A204.1 (cell line): Measurements from ENCODE around the gene TIMD4.
A peak's percentile ranks its signal among the peaks of the same experiment; 100 is the strongest.
"Not testable (repeated sequence)": the region's sequence is repeated elsewhere in the genome, so short reads cannot be mapped to it uniquely, and the experiment has no call there.

Source experiments
- FAIRE-seq: peaks from 2 replicates; lab custom pipeline; 2012; peaks lifted over from hg19 to GRCh38; lab: Jason Lieb, UNC

TIMD4 gene

DNA sequence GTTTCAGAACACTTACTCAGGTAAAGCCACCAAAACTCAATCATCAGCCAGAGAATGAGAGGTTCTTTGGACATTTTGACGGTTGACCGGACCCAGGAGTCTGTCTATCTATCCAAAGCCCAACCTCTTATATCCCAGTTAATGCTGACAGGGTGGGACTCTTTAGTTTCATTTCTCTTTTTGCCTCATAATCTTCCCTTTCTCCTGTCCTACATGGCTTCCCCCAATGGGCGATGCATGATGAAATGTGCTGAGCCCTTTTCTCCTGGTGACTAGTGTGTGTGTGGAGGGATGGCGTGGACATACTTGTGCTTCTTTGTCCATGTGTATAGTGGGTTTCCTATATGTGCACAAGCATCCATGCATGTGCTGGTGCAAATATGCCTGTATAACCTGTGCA, at the start of gene TIMD4:
Gene TIMD4, minus strand, starts transcription at position 102 of the 400 bp plus-strand sequence. Its CDS starts 28 bp downstream, at position 74.
- no peak for FAIRE-seq

DNA sequence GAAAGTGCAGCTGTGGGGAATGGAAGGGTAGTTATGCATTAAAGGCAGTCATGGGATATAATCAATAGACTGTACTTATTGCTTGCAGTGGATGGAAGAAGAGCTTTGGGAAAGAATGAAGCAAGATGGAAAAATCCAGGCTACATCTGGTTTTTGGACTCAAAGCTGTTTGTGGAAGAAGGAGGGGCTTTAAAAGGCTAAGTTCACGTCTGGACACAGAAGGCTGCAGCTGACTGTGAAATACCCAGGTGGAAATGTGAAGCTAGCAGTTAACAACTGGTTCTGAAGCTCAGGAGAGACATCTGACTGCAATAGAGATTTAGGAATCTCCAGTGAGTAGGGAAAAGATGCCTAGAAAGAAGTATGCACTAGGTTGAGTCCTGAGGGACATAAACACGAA, 43.2 kb upstream of the TIMD4 start:
- FAIRE-seq, result no peak

DNA sequence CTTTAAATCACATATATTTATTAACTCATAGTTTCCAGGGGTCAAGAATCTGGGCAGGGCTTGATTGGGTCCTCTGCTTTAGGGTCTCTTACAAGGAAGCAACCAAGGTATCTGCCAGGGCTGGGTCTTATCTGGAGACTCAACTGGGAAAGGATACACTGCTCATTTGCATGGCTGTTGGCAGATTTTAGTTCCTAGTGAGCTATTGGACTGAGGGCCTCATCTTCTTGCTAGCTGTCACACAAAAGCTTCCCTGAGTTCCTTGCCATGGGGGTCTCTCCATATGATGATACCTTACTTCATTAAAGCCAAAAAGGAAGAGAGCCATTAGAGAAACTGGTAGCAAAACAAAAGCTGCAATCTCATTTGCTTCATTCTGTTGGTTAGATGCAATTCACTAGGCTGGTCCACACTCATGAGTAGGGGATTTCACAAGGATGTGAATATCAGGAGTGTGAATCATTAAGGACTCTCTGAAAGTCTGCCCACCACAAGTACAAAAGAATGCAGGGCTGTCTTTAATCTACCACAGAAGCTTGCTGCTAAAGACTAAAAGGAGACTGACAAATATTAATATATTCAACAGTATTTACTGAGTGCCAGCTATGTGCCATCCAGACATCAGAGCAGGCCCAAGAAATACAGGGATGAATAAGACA, 42.0 kb upstream of the TIMD4 start:
- no peak for FAIRE-seq

DNA sequence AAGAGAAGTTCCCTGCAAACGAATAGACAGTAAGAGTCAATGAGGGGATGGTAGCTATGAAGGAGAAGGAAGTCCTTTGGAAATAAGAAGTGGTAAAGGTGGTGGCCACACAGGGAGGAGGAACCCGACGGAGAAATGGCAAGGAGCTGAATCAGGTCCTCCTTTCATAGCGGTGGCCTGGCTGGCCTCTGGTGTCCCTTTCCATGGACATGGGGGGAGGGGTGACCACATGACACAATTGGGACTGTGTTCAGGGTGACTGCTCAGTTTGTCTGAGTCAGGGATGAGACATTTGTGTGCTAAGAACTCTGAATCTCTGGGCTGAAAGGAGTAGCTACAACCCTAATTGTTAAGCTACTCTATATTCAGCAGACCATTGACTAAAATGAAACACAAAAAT, 28.7 kb upstream of the TIMD4 start:
- no peak for FAIRE-seq

DNA sequence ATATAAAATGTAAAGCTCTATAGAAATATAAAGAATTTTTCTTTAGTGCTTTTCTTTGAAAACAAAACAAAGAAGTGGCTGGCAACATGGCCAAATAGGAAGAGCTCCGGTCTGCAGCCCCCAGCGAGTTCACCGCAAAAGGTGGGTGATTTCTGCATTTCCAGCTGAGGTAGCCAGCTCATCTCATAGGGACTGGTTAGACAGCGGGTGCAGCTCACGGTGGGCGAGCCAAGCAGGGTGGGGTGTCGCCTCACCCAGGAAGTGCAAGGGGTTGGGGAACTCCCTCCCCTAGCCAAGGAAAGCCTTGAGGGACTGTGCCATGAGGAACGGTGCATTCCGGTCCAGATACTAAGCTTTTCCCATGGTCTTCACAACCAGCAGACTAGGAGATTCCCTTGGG, 21.0 kb upstream of the TIMD4 start:
- FAIRE-seq, result no peak

DNA sequence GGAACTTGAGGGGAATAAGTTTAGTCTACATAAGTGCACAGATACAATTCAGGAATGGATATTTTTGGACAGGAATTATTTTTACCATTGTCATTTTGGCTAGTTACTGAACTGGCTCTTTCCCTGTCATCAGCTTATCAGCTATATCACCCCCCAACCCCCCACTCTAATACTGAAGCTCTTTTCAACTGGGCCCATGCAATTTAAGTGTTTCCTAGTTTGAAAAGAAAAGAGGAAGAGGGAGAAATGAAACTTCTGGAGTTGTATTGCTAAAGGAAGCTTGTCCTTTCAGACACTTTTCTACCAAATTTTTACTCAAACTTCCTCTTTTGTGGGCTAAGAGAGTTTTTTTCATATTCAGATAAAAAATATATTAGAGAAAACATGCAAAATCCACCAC, 18.5 kb upstream of the TIMD4 start:
- no peak for FAIRE-seq

DNA sequence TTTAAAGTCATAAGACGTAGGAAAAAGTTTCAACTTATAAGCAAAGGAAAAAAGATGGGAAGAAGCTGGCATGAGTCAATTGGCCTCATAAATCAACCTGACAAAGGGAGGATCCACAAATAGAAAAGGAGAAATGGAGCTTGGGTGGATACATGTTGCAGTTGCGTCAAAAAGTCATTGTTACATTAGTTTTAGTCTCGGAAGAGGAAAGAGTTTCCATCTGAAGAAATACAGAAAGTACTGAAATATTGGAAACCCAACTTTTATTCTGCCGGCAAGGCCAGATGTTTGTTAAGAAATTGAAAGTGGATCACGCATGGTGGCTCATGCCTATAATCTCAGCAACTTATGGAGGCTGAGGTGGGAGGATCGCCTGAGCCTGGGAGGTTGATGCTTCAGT, 11.3 kb upstream of the TIMD4 start:
- no peak for FAIRE-seq

DNA sequence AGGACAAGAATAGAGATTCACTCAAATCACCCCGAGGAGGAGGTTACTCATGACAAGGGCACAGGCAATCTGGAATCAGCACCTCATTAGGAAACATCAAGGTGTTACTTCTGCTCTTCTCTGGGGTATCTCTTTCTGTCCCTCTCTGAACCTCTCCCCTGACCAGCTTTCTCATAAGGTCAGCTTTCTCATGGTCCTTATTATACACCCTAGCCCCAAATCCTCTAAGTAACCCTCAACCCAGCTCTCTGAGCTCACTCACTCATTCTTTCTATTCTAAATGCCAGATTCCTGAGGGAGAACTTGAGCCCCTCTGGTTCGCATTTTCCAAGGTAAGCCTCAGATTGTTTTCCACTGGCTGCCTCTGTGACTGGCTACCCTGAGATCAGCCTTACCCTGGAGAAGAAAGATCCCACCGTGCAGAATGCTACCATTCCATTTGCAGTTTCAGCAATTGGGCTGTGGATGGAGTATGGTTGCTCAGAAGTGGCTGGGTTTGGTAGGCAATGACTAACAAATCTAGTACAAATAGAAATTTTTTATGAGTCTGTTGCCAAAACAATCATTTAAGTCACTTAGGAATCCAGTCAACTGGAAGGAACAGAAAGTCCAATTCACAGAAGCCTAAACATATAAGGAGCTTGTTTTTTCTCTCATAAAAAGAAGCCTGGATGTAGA, 9.0 kb upstream of the TIMD4 start:
- FAIRE-seq, result no peak

DNA sequence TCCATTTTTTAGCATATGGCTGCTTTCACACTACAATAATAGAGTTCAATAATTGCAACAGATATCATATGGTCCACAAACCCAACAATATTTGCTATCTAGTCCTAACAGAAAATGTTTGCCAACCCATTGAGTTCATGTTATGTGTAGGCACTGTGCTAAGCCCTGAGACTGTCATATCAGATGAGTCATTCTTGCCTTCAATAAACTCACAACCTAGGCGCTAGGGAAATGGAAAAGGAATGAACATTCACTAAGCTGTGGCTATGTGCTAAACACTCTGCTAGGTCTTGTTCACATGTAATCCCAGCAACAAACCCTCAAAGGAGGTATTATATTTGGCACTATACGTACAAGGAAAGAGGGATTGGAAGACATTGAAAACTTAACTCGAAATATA, 8.4 kb upstream of the TIMD4 start:
- no peak for FAIRE-seq

DNA sequence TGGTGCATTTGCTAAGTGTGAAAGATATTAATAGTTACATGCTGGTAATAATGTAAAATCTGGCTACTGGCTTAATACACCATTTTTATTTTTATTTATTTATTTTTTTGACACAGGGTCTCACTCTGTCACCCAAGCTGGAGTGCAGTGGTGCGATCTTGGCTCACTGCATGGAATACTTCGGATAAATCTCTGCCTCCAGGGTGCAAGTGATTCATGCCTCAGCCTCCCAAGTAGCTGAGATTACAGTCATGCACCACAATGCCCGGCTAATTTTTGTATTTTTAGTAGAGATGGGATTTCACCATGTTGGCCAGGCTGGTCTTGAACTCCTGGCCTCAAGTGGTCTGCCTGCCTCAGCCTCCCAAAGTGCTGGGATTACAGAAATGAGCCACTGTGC, 4.4 kb upstream of the TIMD4 start:
- FAIRE-seq, result not testable (repeated sequence)

DNA sequence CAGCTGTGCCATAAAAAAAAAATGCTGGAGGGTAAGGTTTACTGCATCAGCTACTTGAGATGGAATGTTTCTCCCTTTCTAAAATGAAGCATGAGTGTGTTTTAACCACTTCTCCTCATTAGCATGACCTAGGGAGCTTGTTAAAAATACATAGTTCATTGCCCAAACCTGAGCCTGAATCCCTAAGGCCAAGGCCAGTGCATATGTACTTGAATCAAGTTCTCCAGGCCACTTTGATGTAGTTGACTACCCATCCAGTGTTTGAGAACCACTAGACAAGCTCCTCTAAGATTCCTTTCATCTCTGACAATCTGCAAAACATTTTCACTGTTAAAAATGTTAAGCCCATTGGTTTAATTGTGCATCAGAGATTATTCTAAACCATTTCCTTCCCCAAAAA, 6.7 kb downstream of the TIMD4 start:
- FAIRE-seq, result no peak

DNA sequence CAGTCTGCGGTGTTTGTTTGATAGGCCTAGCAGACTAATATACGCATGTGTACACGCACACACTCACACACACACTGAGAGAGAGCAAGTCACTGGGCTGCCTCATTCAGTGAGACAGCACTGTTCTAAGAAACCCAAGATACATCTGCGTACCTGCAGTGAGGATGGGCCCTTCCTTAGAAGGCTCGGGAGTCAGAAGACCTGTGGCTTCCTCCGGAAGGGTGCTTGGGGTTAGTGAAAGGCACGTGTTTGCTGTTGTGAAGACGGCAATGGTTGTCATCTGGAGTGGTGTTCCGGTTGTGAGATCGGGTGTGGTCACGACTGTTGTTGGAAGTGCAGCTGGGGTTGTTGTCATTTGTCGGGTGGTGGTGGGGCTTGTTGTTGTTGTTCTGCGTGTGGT, 11.7 kb downstream of the TIMD4 start:
- FAIRE-seq, result no peak

DNA sequence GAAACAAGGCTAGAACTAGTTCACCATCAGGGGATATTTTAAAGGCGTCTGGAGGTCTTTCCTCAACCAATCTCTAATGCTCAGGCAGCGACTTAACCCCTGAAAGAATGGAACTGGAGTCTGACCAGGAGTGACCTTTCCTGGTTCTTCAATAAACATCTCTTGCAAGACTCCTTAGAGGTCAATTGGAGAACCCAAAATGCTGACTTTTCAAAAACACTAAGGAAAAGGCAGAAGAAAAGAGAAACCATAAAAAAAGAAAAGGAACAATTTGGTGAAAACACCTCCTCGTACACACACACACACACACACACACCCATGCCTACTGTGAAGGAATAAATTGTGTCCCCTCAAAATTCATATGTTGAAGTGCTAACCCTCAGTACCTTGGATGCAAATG, 12.3 kb downstream of the TIMD4 start:
- FAIRE-seq, result no peak

DNA sequence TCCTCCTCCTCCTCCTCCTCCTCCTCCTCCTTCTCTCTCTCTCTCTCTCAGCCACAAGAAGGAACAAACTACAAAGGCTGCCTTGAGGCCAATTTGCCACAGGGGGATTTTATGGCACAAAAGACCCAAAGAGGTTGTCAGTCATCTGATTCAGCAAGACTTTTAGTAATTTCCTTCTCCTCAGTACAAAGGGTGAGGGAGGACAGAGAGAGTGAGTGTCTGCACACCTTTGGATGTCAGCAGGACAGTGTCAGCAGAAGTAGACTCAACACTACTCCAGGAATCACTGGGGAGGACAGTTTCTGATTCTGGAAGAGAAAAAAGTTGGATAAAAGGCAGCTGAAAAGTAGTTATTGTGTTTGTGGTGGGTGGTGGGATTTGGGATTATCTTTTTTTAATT, 13.6 kb downstream of the TIMD4 start:
- FAIRE-seq, result no peak

DNA sequence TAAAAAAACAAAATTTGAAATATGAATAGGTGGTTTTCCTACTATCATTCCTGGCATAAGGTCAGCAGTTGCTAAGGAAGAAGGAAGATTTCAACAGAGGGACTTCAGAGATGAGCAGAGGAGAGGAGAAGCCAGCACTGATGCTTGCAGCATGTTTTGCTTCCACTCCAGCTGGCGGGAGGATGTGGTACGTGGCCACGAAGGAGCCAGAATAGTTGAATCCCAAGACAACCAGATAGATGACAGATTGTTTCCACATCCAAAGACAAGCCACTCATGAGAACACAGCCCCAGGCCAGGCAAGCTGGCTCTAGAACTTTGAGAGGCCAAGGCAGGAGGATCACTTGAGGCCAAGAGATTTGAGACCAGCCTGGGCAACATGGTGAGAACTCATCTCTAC, 15.1 kb downstream of the TIMD4 start:
- no peak for FAIRE-seq

DNA sequence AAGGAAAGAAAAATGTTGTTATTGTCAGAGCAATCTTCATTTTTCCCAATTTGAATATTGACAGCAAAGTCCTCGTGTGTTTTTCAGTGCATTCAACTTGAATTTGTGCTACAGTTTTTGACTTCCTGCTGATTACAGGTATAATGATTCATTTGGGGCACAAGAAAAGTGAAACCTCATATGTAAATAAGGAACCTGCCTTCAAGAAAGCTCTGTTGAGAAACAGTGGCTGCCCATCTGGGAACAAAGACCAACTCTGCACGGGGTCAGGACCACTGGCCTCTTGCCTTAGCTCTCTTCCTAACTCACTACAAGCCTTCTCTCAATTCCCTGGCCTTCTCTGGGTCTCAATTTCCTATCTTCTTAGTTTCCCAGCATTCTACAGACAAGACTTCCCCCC, 21.0 kb downstream of the TIMD4 start:
- no peak for FAIRE-seq

DNA sequence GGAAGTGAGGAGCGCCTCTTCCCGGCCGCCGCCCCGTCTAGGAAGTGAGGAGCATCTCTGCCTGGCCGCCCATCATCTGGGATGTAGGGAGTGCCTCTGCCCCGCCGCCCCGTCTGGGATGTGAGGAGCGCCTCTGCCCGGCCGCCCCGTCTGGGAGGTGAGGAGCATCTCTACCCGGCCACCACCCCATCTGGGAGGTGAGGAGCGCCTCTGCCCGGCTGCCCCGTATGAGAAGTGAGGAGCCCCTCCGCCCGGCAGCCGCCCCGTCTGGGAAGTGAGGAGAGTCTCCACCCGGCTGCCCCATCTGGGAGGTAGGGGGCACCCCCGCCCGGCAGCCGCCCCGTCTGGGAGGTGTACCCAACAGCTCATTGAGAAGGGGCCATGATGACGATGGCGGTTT, 22.6 kb downstream of the TIMD4 start:
- FAIRE-seq, result not testable (repeated sequence)

DNA sequence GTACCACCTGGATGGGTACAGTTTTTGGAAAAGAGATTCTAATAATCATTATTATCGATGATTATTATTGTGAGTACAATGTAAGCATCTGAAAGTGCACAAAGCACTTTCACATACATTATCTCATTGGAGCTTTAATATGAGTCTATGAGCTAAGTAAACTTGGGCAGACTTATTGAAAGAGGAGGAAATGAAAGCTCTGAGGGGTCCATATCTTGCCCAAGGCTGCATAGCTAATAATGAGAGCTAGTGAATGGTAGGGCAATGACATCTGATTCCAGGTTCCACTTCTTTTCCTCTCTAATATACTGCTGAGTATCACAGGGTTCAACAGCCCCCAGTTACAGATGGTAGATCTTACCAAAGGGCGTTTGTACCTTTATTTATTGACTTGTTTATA, 26.1 kb downstream of the TIMD4 start:
- no peak for FAIRE-seq

DNA sequence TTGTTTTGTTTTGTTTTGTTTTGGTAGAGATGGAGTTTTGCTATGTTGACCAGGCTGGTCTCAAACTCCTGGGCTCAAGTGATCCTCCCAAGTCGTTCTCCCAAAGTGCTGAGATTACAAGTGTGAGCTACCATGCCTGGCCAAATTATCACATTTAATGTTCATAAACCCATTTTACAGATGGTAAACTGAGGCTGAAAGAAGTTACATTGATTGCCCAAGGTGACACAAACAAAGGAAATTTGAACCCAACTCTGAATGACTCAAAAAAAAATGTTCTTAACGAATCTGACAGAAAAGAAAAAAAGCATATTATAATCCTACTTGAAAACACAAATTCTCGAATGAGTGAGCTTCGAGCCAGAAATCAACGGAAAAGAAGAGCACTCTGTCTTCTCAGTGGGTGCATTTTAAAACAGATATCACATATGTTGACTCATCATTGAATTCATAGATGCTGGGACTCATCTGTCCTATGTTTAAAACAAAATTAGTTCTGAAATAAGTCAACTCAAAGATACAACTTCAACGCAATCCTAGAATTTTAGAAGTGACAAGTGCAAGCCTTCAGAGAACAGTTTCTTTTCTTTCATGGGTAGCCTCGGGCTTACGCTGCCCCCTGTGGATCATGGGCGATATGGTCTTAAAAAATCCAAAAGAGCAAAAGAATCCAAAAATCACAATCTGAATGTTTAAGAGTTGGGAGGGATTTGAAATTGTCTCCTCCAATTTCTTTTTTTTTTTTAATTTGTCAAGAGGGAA, 28.4 kb downstream of the TIMD4 start:
- FAIRE-seq, result peak; percentile 6

DNA sequence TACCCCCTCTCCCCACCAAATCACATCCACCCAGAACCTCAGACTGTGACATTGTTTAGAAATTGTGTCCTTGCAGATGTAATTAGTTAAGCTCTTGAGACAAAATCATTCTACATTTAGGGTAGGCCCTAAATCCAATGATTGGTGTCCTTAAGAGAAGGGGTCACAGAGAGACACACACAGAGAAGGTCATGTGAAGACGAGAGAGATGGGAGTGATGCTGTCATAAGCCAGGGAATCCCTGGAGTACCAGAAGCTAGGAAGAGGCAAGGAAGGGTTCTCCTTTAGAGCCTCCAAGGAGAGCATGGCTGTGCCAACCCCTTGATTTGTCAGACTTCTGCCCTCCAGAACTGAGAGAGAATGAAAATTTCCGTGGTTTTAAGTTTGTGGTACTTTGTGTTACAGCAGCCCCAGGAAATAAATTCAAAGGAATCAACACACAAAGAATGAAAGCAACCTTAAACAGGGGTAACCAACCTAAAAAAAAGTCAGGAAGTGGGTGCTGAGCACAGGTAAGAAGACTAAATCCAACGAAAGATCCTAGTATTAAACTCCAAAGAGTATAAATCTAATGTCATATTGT, 33.6 kb downstream of the TIMD4 start:
- FAIRE-seq, result no peak

DNA sequence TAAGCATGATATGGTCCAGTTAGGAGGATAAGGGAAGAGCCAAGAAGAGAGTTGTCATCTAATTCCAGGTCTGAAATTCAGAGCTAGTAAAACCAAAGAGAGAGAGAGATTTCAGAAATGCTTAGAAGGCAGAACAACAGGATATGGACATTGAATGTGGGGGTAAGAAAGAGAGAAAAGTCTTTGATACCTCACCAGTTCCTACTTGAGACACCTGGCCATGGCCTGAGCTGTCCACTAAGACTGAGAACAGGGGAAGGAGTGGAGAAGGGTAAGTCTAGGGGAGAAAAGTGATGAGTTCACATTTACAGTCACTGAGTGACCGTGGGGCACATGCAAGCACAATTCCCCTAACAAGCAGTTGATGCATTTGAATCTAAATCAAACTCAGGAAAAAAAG, 35.5 kb downstream of the TIMD4 start:
- FAIRE-seq, result no peak

DNA sequence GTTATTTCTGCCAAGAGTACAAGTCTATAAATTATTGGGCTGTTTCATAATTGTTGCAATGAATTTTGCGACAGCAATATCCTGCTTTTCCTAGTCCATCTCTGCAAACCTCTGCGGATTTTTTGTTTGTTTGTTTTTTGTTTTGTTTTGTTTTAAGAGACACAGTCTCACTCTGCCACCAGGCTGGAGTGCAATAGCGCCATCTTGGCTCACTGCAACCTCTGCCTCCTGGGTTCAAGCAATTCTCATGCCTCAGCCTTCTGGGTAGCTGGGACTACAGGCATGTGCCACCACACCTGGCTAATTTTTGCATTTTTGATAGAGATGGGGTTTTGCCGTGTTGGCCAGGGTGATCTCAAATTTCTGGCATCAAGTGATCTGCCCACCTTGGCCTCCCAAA, 37.3 kb downstream of the TIMD4 start:
- not testable (repeated sequence) for FAIRE-seq

DNA sequence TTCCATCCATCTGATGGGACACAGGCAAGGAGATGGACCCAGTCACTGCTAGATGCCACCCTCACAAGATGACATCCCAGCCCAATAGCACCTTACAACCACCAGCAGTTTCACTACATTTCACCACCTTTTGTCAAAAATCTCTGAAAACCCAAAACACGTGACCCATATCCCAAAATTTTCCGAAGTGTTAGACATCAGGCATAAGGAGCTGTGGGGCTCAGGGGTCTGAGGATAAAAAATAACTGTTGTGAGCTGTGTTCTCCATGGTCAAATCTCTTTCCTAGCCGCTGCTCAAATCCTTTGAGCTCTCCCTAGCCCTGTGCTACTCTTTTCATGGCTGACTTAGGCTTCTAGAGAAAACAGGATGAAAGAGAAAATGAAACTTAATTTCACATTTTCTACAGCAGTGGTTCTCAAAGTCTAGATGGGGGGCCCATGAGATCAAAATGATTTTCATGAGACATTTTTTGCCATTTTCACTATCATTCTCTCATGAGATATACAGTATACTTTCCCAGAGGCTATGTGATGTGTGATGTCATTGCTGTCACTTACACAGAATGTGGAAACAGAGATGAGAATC, 40.7 kb downstream of the TIMD4 start:
- no peak for FAIRE-seq
